ENCODE results near the gene RERE.
A peak's percentile ranks its signal among the peaks of the same experiment; 100 is the strongest.

Gene RERE

DNA sequence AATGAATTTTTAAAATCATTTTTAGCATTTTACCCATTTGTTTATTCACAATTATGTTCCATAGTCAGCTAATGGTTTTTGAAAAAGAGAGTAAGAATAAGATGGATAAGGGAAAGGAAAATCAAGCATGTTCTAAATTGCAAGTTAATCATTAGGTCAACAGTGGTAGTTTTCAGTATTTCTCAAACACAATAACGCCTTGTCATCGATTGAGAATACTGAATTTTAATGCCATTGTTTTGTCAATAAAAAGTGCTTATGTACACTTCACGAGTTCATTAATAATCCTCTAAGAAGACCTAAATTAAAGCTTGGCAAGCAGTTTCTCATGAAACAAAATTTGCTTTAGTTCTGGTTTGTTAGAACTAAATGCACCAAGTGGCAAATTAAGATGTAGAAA is 100.3 kb downstream of the RERE start:
- TF ChIP-seq CEBPB (IDR thresholded peaks at IDR 0.05) (no peak), EP300 (IDR thresholded peaks at IDR 0.05; ENCODE audit: borderline replicate concordance) (no peak), YY1 (IDR thresholded peaks at IDR 0.05; ENCODE audit: low read depth) (no peak), RAD21 (IDR thresholded peaks at IDR 0.05; ENCODE audit: low read depth) (no peak), NFIC (IDR thresholded peaks at IDR 0.05) (no peak), EGR1 (IDR thresholded peaks at IDR 0.05) (no peak), CREB1 (IDR thresholded peaks at IDR 0.05; ENCODE audit: low read depth) (no peak), TCF12 (IDR thresholded peaks at IDR 0.05; ENCODE audit: low read depth) (no peak), TEAD4 (IDR thresholded peaks at IDR 0.05) (no peak), FOXM1 (IDR thresholded peaks at IDR 0.05; ENCODE audit: borderline replicate concordance, low read depth) (no peak), ZBTB7A (IDR thresholded peaks at IDR 0.05; ENCODE audit: low read depth) (no peak), TAF1 (IDR thresholded peaks at IDR 0.05; ENCODE audit: low read depth) (no peak)
- TF ChIP-seq, protein P1, sequence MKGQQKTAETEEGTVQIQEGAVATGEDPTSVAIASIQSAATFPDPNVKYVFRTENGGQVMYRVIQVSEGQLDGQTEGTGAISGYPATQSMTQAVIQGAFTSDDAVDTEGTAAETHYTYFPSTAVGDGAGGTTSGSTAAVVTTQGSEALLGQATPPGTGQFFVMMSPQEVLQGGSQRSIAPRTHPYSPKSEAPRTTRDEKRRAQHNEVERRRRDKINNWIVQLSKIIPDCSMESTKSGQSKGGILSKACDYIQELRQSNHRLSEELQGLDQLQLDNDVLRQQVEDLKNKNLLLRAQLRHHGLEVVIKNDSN (IDR thresholded peaks at IDR 0.05), result no peak
- TF ChIP-seq, protein P2, sequence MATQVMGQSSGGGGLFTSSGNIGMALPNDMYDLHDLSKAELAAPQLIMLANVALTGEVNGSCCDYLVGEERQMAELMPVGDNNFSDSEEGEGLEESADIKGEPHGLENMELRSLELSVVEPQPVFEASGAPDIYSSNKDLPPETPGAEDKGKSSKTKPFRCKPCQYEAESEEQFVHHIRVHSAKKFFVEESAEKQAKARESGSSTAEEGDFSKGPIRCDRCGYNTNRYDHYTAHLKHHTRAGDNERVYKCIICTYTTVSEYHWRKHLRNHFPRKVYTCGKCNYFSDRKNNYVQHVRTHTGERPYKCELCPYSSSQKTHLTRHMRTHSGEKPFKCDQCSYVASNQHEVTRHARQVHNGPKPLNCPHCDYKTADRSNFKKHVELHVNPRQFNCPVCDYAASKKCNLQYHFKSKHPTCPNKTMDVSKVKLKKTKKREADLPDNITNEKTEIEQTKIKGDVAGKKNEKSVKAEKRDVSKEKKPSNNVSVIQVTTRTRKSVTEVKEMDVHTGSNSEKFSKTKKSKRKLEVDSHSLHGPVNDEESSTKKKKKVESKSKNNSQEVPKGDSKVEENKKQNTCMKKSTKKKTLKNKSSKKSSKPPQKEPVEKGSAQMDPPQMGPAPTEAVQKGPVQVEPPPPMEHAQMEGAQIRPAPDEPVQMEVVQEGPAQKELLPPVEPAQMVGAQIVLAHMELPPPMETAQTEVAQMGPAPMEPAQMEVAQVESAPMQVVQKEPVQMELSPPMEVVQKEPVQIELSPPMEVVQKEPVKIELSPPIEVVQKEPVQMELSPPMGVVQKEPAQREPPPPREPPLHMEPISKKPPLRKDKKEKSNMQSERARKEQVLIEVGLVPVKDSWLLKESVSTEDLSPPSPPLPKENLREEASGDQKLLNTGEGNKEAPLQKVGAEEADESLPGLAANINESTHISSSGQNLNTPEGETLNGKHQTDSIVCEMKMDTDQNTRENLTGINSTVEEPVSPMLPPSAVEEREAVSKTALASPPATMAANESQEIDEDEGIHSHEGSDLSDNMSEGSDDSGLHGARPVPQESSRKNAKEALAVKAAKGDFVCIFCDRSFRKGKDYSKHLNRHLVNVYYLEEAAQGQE (IDR thresholded peaks at IDR 0.05; ENCODE audit: low read depth), result no peak
- TF ChIP-seq, protein P3, sequence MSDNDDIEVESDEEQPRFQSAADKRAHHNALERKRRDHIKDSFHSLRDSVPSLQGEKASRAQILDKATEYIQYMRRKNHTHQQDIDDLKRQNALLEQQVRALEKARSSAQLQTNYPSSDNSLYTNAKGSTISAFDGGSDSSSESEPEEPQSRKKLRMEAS (IDR thresholded peaks at IDR 0.05), result no peak

DNA sequence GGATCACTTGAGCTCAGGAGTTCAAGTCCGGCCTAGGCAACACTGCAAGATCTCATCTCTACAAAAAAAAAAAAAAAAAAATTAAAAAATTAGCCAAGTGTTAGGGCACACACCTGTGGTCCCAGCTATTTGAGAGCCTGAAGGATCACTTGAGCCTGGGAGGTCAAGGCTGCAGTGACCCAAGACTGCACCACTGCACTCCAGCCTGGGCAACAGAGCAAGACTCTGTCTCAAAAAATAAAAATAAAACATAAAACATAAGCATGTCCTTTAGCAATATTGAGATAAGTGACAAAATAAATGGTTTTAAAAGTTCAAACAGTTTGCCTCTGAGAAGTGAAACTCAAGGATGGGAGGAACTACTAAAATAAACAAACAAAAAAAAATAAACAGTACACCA is 101.2 kb downstream of the RERE start:
- no peak for TF ChIP-seq TCF12 (IDR thresholded peaks at IDR 0.05; ENCODE audit: low read depth)
- TF ChIP-seq, protein P2 (IDR thresholded peaks at IDR 0.05; ENCODE audit: low read depth), result no peak
- TF ChIP-seq EGR1 (IDR thresholded peaks at IDR 0.05), result no peak
- TF ChIP-seq ZBTB7A (IDR thresholded peaks at IDR 0.05; ENCODE audit: low read depth), result no peak
- TF ChIP-seq, protein P1 (IDR thresholded peaks at IDR 0.05), result no peak
- no peak for TF ChIP-seq TAF1 (IDR thresholded peaks at IDR 0.05; ENCODE audit: low read depth)
- no peak for TF ChIP-seq FOXM1 (IDR thresholded peaks at IDR 0.05; ENCODE audit: borderline replicate concordance, low read depth)
- TF ChIP-seq NFIC (IDR thresholded peaks at IDR 0.05), result no peak
- TF ChIP-seq CREB1 (IDR thresholded peaks at IDR 0.05; ENCODE audit: low read depth), result no peak
- no peak for TF ChIP-seq TEAD4 (IDR thresholded peaks at IDR 0.05)
- TF ChIP-seq RAD21 (IDR thresholded peaks at IDR 0.05; ENCODE audit: low read depth), result no peak
- TF ChIP-seq CEBPB (IDR thresholded peaks at IDR 0.05), result no peak
- no peak for TF ChIP-seq EP300 (IDR thresholded peaks at IDR 0.05; ENCODE audit: borderline replicate concordance)
- TF ChIP-seq, protein P3 (IDR thresholded peaks at IDR 0.05), result no peak
- TF ChIP-seq YY1 (IDR thresholded peaks at IDR 0.05; ENCODE audit: low read depth), result no peak

DNA sequence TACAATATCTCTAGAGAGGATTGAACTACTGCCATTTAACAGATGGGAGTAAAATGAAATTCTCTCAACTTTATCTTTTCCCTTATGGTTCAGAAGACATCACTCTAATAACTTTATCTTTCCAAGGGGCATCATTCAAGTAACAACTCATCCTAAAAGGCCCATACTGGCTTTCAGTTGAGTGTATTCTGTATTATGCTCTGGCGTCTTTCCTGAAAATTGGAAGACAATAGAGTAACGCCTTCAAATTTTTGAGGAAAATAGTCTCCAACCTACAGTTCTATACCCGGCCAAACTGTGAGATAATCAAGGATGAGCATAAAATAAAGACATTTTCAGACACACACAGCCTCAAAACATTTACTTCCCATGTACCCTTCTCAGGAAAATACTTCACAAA is 103.3 kb downstream of the RERE start:
- TF ChIP-seq YY1 (IDR thresholded peaks at IDR 0.05; ENCODE audit: low read depth) (no peak), TEAD4 (IDR thresholded peaks at IDR 0.05) (no peak), RAD21 (IDR thresholded peaks at IDR 0.05; ENCODE audit: low read depth) (no peak), TCF12 (IDR thresholded peaks at IDR 0.05; ENCODE audit: low read depth) (no peak), EP300 (IDR thresholded peaks at IDR 0.05; ENCODE audit: borderline replicate concordance) (no peak), CREB1 (IDR thresholded peaks at IDR 0.05; ENCODE audit: low read depth) (no peak)
- TF ChIP-seq, protein P3 (IDR thresholded peaks at IDR 0.05), result no peak

DNA sequence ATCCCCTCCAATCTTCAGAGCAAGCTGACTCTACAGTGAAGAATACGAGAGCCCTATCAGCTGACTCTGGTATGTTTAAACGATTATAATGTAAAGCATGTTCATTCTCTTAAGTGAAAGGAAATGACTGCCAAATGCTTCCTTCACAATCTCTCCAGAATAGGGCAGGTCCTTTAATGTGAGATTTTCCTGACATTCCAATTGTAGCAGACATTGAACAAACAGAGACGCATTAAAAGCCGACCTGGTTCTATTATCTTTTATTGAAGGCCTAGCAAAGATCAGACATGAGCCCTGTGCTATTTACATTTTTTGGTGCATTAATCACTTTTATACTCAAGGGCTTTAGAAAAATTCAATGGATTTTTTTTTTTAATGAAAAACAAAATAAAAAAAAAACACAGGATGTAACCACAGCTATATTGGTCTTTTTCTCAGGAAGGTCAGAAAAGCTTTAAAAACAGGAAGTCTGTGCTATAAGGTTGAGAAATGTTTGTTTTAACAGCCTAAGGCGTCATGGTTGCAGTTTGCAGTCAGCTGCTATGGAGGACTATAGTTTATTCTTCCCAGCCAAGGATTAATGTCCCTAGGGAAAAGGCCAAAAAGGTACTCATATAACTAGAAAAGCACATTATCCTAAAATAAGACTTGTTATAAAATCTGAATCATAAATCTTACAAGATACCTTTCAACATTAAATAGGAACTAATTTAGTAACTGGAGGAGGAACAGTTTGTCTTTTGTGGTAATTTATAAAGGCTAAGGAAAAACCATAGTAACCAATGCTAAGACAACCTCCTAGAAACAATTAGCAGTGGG is 104.8 kb downstream of the RERE start:
- TF ChIP-seq NFIC (IDR thresholded peaks at IDR 0.05) (no peak), TEAD4 (IDR thresholded peaks at IDR 0.05) (0 out of 2 replicates have a peak, but pooled peaks have one; percentile 12)

DNA sequence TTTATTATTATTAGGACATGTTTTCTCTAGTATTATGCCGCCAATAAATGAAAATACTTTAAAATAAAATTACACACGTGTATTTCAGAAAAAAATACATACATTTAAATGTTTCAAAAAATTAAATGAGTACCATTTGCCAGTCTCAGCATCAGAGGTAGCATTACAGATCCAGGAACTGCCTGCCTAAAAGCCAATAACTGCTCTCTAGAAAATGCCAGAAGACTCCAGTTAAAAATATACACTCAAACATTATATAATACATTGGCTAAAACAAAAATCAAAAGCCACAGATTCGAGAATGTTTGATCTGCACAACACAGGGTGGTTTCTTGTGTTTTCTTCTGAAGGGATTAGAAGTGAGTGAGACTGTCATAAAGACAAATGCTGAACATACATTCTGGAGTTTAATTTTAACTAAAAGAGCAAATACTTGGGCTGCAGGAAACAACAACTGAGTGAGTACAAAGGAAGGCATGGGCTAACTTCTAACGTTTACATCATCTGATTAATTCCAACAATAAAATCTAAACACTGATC is 105.5 kb downstream of the RERE start:
- TF ChIP-seq YY1 (IDR thresholded peaks at IDR 0.05; ENCODE audit: low read depth) (no peak), EP300 (IDR thresholded peaks at IDR 0.05; ENCODE audit: borderline replicate concordance) (no peak), CREB1 (IDR thresholded peaks at IDR 0.05; ENCODE audit: low read depth) (no peak), CEBPB (IDR thresholded peaks at IDR 0.05) (no peak), TAF1 (IDR thresholded peaks at IDR 0.05; ENCODE audit: low read depth) (no peak), TCF12 (IDR thresholded peaks at IDR 0.05; ENCODE audit: low read depth) (no peak), NFIC (IDR thresholded peaks at IDR 0.05) (no peak), ZBTB7A (IDR thresholded peaks at IDR 0.05; ENCODE audit: low read depth) (no peak), EGR1 (IDR thresholded peaks at IDR 0.05) (no peak), FOXM1 (IDR thresholded peaks at IDR 0.05; ENCODE audit: borderline replicate concordance, low read depth) (no peak), TEAD4 (IDR thresholded peaks at IDR 0.05) (no peak)
- TF ChIP-seq, protein P2 (IDR thresholded peaks at IDR 0.05; ENCODE audit: low read depth), result no peak
- TF ChIP-seq, protein P1 (IDR thresholded peaks at IDR 0.05), result no peak
- TF ChIP-seq, protein P3 (IDR thresholded peaks at IDR 0.05), result no peak

Data from Ishikawa (cell line).